Fibroblast of the aortic adventitia (primary cell): ENCODE results near the gene ACSBG1. TPM values are rescaled to one million over a fixed set of nuclear protein-coding genes. Genes with fewer than 3 reads are reported as not detected.
"Not testable (repeated sequence)": the region's sequence is repeated elsewhere in the genome, so short reads cannot be mapped to it uniquely, and the experiment has no call there.

Experiments
- DNase-seq: peaks from one replicate; pipeline ENCODE4 v3.0.0-alpha.2; 2010; ENCODE audit warnings: low read depth
- H3K4me3 ChIP-seq: 2 replicates; pipeline ENCODE4 v1.5.1; 2011; ENCODE audit warnings: low read depth, mild to moderate bottlenecking, control low read depth, low read length, moderate library complexity
- CTCF ChIP-seq: IDR thresholded peaks from 2 replicates; pipeline ENCODE4 v1.5.1; 2011; ENCODE audit warnings: mild to moderate bottlenecking, low read length, control low read depth, inconsistent platforms; ENCODE audit not compliant: insufficient read depth
- total RNA-seq: library from RNA; depleted of rRNA; stranded (reverse); fragments of >200 nt; gene quantifications from 2 replicates; pipeline ENCODE4 v1.2.3, GENCODE V29; 2012; ENCODE audit warnings: low replicate concordance

The ACSBG1 gene
- total RNA-seq, 1 donor = under 0.01 TPM

- DNase-seq = no peak
- TF ChIP-seq CTCF = no peak
- H3K4me3 ChIP-seq = no peak overlapping the region
Measured at GRCh38 chr15:78157203-78157602, 77.2 kb downstream of the ACSBG1 start.

GRCh38 chr15:78156653-78157052 lies 77.7 kb downstream of the ACSBG1 start:
- peak; percentile 32 for DNase-seq
- TF ChIP-seq CTCF = no peak
- no peak overlapping the region for H3K4me3 ChIP-seq

- H3K4me3 ChIP-seq = no peak overlapping the region
- no peak for DNase-seq
- TF ChIP-seq CTCF = no peak
Measured at GRCh38 chr15:78155355-78155939, 78.9 kb downstream of the ACSBG1 start.

DNA sequence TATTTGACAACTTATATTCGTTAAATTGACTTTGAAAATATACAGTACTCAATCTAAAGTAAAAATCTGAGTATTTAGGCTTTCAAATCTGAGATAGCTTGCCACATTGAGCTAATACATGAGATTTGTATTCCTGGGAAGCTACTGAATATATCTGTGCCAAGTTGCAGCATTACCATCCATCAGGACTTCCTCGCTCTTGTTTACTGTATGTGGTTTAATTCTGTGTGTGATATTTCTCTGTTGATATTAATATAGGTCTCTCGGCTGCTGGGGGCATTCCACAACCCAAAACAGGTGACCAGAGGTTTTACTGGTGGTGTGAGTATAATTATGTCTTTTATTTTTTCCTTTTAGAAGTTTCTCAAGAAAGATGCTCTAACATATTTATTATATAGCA lies 79.4 kb downstream of the ACSBG1 start:
- H3K4me3 ChIP-seq = no peak overlapping the region

GRCh38 chr15:78151075-78151474 lies 83.3 kb downstream of the ACSBG1 start:
- H3K4me3 ChIP-seq, DNase-seq: not testable (repeated sequence)

More for the DNA sequence above, 79.4 kb downstream of the ACSBG1 start:
- DNase-seq = no peak
- no peak for TF ChIP-seq CTCF

GRCh38 chr15:78149805-78150751 lies 84.3 kb downstream of the ACSBG1 start:
- H3K4me3 ChIP-seq = peak overlapping the region; percentile 77
- no peak for TF ChIP-seq CTCF
- DNase-seq = peak; percentile 21

- TF ChIP-seq CTCF = no peak
- peak; percentile 94 for DNase-seq
- peak within 1 kb of the TSS; percentile 77 for H3K4me3 ChIP-seq
Measured at GRCh38 chr15:78149068-78149804, 85.1 kb downstream of the ACSBG1 start, which contains the start of gene IDH3A. Gene IDH3A, plus strand, starts transcription at chr15:78149362. Its CDS starts 42 bp downstream, at chr15:78149404.
